Mucosa of rectum (tissue), 2 donors: ENCODE measurements around the gene RAB43.
"Not testable (repeated sequence)": the region's sequence is repeated elsewhere in the genome, so short reads cannot be mapped to it uniquely, and the experiment has no call there.

ENCODE experiments used
- H3K27ac ChIP-seq, 2 donors: one replicate each; pipeline ENCODE4 v1.7.0; 2013; ENCODE audit warnings: inconsistent platforms in 2 of 2, low read depth in 2 of 2, low read length in 2 of 2
- H3K27me3 ChIP-seq, 2 donors: one replicate each; pipeline ENCODE4 v1.7.0; 2013; ENCODE audit warnings: low read length in 2 of 2; ENCODE audit not compliant: control insufficient read depth in 2 of 2, insufficient read depth in 2 of 2
- H3K36me3 ChIP-seq, 2 donors: one replicate each; pipeline ENCODE4 v1.7.0; 2013; ENCODE audit warnings: low read length in 2 of 2; ENCODE audit not compliant: control insufficient read depth in 2 of 2, insufficient read depth in 2 of 2
- H3K4me1 ChIP-seq, 2 donors: one replicate each; pipeline ENCODE4 v1.7.0; 2013; ENCODE audit warnings: low read length in 2 of 2, mild to moderate bottlenecking in 1 of 2; ENCODE audit not compliant: control insufficient read depth in 2 of 2, insufficient read depth in 2 of 2
- H3K4me3 ChIP-seq, 2 donors: one replicate each; pipeline ENCODE4 v1.7.0; 2013; ENCODE audit warnings: low read length in 2 of 2
- H3K9ac ChIP-seq, 2 donors: one replicate each; pipeline ENCODE4 v1.7.0; 2013; ENCODE audit warnings: low read length in 2 of 2, low read depth in 1 of 2, mild to moderate bottlenecking in 1 of 2
- H3K9me3 ChIP-seq, 2 donors: one replicate each; pipeline ENCODE4 v1.7.0; 2013; ENCODE audit warnings: low read length in 2 of 2; ENCODE audit not compliant: control insufficient read depth in 2 of 2
- donor health status: healthy.
- donor health status: Normal muscosa, but diverticular disease.

RAB43 gene

GRCh38 chr3:129070086-129070885, 51.3 kb downstream of the RAB43 start:
- H3K9me3 ChIP-seq = no peaks in the 10 kb centered on the region
- H3K27ac ChIP-seq = no peak overlapping the region
- H3K36me3 ChIP-seq = no peaks in the 10 kb centered on the region
- no peaks in the 10 kb centered on the region for H3K27me3 ChIP-seq
- peaks cover 14 to 18% of the 10 kb centered on the region in 2 donors for H3K4me1 ChIP-seq
- no peak overlapping the region for H3K9ac ChIP-seq
- no peak overlapping the region for H3K4me3 ChIP-seq

DNA sequence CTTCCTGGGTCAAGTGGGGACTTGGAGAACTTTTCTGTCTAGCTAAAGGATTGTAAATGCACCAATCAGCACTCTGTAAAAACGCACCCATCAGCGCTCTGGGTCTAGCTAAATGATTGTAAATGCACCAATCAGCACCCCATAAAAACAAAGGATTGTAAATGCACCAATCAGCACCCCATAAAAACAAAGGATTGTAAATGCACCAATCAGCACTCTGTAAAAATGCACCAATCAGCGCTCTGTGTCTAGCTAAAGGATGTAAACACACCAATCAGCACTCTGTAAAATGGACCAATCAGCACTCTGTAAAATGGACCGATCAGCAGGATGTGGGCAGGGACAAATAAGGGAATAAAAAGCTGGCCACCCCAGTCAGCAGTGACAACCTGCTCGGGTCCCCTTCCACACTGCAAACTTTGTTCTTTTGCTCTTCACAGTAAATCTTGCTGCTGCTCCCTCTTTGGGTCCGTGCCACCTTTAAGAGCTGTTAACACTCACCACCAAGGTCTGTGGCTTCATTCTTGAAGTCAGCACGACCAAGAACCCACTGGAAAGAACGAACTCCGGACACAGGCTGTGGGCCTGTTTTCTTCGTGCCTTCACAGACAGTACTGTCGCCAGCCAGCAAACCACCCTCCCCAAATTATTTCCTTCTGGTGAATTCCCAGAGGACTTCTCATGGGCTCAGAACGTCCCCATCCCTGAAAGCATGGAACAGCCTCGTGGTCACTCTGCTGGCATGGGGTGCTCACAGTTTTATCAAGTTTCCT, 52.1 kb downstream of the RAB43 start:
- peaks cover 20 to 26% of the 10 kb centered on the region in 2 donors for H3K4me1 ChIP-seq
- H3K9ac ChIP-seq, H3K9me3 ChIP-seq, H3K27me3 ChIP-seq, H3K36me3 ChIP-seq, H3K27ac ChIP-seq, H3K4me3 ChIP-seq: not testable (repeated sequence)

DNA sequence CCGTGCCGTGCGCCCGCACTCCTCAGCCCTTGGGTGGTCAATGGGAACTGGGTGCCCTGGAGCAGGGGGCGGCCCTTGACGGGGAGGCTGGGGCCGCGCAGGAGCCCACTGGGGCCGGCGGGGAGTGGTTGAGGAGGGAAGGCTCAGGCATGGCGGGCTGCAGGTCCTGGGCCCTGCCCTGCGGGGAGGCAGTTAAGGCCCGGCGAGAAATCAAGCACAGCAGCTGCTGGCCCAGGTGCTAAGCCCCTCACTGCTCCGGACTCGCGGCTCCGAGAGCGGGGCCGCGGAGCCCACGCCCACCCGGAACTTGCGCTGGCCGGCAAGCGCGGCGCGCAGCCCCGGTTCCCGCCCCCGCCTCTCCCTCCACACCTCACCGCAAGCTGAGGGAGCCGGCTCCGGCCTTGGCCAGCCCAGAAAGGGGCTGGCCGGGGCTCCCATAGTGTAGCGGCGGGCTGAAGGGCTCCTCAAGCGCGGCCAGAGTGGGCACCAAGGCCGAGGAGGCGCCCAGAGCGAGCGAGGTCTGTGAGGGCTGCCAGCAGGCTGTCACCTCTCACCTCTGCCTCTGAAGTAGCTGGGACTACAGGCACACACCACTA, 53.2 kb downstream of the RAB43 start:
- peak overlapping the region in 1 of 2 donors; percentile 10 for H3K9ac ChIP-seq

GRCh38 chr3:129067719-129068118, 53.9 kb downstream of the RAB43 start:
- not testable (repeated sequence) for H3K27me3 ChIP-seq
- H3K4me3 ChIP-seq = peak overlapping the region; percentile 23 to 56

More for the DNA sequence above, 53.2 kb downstream of the RAB43 start:
- Histone ChIP-seq H3K9me3 (no peaks in the 10 kb centered on the region), H3K27me3 (no peaks in the 10 kb centered on the region), H3K4me3 (no peak overlapping the region), H3K36me3 (no peaks in the 10 kb centered on the region), H3K27ac (no peak overlapping the region), H3K4me1 (peaks cover 29 to 33% of the 10 kb centered on the region in 2 donors)

DNA sequence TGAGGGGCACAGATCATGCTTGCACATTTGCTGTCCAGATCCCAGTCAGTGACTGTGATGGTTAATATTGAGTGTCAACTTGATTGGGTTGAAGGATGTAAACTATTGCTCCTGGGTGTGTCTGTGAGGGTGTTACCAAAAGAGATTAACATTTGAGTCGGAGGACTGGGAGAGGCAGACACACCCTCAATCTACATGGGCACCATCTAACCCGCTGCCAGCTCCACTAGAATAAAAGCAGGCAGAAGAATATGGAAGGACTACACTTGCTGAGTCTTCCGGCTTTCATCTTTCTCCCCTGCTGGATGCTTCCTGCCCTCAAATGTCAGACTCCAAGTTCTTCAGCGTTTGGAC, 55.9 kb downstream of the RAB43 start:
- H3K27me3 ChIP-seq = no peaks in the 10 kb centered on the region
- peak overlapping the region; percentile 90 to 92 for H3K27ac ChIP-seq
- peak overlapping the region; percentile 56 to 60 for H3K4me3 ChIP-seq
- H3K4me1 ChIP-seq = peaks cover 37 to 51% of the 10 kb centered on the region in 2 donors
- no peaks in the 10 kb centered on the region for H3K36me3 ChIP-seq
- no peaks in the 10 kb centered on the region for H3K9me3 ChIP-seq
- H3K9ac ChIP-seq = peak overlapping the region; percentile 73 to 79

More at GRCh38 chr3:129067719-129068118, 53.9 kb downstream of the RAB43 start:
- H3K4me1 ChIP-seq = peaks cover 33 to 40% of the 10 kb centered on the region in 2 donors
- peak overlapping the region; percentile 90 to 92 for H3K27ac ChIP-seq
- H3K9ac ChIP-seq = peak overlapping the region in 1 of 2 donors; percentile 79
- H3K9me3 ChIP-seq, H3K36me3 ChIP-seq: not testable (repeated sequence)

DNA sequence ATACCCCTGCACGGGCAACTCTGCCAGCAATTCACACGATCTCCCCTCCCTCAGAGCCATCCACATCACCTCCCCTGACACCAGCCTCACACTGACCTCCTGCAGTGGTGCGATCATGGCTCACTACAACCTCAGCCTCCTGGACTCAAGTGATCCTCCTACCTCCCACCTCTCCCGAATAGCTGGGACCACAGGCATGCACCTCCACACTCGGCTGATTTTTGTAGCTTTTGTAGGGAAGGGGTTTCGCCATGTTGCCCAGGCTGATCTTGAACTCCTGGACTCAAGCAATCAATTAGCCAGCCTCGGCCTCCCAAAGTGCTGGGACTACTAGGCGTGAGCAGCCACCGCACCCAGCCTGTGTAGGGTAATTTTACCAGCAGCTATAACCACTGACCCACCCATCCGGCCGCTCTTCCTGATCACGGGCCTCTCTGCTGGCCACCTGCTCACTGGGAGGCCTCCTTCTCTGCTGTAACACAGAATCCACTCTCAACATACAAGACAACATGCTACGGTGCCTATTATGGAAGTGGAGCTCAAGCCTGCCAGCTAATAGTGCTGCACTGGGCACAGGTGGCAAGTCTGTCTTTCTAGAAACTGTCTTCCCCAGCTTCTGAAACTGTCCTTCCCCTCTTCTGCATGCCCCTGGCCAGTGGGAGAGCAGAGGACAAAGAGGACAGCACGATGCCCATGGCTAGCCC, 56.4 kb downstream of the RAB43 start:
- Histone ChIP-seq H3K36me3 (no peaks in the 10 kb centered on the region), H3K4me1 (peaks cover 41 to 51% of the 10 kb centered on the region in 2 donors), H3K9me3 (no peaks in the 10 kb centered on the region), H3K4me3 (peak overlapping the region; percentile 60 to 61), H3K27ac (peak overlapping the region; percentile 90 to 92), H3K27me3 (no peaks in the 10 kb centered on the region), H3K9ac (peak overlapping the region; percentile 73 to 79)

DNA sequence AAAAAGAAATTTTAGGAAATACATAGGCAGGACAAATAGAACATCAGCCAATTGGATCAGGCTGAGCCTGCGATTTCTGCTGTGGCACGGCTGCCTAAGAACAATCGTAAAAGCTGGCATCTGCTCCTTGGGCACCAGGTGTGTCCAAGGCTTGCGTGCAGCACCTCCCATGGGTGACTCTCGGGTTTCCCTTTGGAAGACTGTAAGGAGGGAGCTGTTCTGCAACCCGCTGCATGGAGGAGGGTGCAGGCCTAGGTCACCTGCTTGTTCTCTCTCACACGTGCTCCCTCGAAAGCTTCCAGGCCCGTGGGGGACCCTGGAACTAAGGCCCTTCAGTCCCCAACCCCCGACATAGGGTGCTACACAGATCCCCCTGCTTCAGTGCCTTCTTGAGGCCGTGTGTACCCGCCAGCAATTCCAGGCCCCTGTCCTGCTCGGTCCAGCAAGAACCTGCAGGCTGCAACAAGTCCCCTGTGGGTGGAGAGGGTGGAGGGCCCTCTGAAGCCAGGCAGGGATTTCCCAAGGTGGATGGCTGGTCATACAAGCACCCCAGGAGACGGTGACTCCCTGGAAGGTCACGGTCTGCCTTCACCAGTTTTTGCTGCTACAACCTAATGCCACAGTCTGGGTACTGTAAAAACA, 57.6 kb downstream of the RAB43 start:
- Histone ChIP-seq H3K4me3 (peak overlapping the region in 1 of 2 donors; percentile 24), H3K4me1 (peaks cover 44 to 57% of the 10 kb centered on the region in 2 donors), H3K9ac (peak overlapping the region in 1 of 2 donors; percentile 79), H3K9me3 (no peaks in the 10 kb centered on the region), H3K27me3 (no peaks in the 10 kb centered on the region), H3K36me3 (no peaks in the 10 kb centered on the region), H3K27ac (peak overlapping the region; percentile 90 to 92)

- no peaks in the 10 kb centered on the region for H3K9me3 ChIP-seq
- H3K4me1 ChIP-seq = peaks cover 51 to 65% of the 10 kb centered on the region in 2 donors
- no peak overlapping the region for H3K4me3 ChIP-seq
- no peaks in the 10 kb centered on the region for H3K27me3 ChIP-seq
- peak overlapping the region; percentile 26 to 50 for H3K9ac ChIP-seq
- H3K36me3 ChIP-seq = no peaks in the 10 kb centered on the region
- H3K27ac ChIP-seq = peak overlapping the region; percentile 60 to 92
These were observed 58.4 kb downstream of the RAB43 start for GRCh38 chr3:129063091-129063640.
